Measurements from ENCODE around the gene PLB1. TPM values are rescaled to one million over a fixed set of nuclear protein-coding genes. Genes with fewer than 3 reads are reported as not detected.

PLB1 gene
- polyA plus RNA-seq, 1 experiment: 0.38 TPM

- CTCF ChIA-PET: no interaction called here
- TF ChIP-seq CTCF (IDR thresholded peaks at IDR 0.05; ENCODE audit: insufficient read depth, low read depth, low read length): no peak
- POLR2A ChIA-PET: no interaction called here
- Histone ChIP-seq H3K4me3 (ENCODE audit: low read depth, low read length) (no peak overlapping the region), H3K36me3 (ENCODE audit: control insufficient read depth, insufficient read depth, low read length) (no peaks in the 10 kb centered on the region), H3K27me3 (ENCODE audit: control insufficient read depth, insufficient read depth, low read length) (peaks cover 11% of the 10 kb centered on the region; the same call in 1 of the 2 replicates)
- no peak for DNase-seq (ENCODE audit: low read depth)
These were observed 11.0 kb upstream of the PLB1 start for GRCh38 chr2:28484835-28485234.

GRCh38 chr2:28486526-28486925, 9.3 kb upstream of the PLB1 start:
- ChIA-PET CTCF (interaction anchor here (0.6 kb wide), 1 partner anchor 732 kb away, joined by 3 read pairs; no protein-coding TSS in a partner anchor), POLR2A (no interaction called here)

GRCh38 chr2:28487258-28487657, 8.6 kb upstream of the PLB1 start:
- Histone ChIP-seq H3K36me3 (ENCODE audit: control insufficient read depth, insufficient read depth, low read length) (no peaks in the 10 kb centered on the region), H3K4me3 (ENCODE audit: low read depth, low read length) (no peak overlapping the region), H3K27me3 (ENCODE audit: control insufficient read depth, insufficient read depth, low read length) (peaks cover 18% of the 10 kb centered on the region)
- POLR2A ChIA-PET: no interaction called here
- no peak for TF ChIP-seq CTCF (IDR thresholded peaks at IDR 0.05; ENCODE audit: insufficient read depth, low read depth, low read length)
- DNase-seq (ENCODE audit: low read depth): no peak
- CTCF ChIA-PET: no interaction called here

More at GRCh38 chr2:28486526-28486925, 9.3 kb upstream of the PLB1 start:
- Histone ChIP-seq H3K4me3 (ENCODE audit: low read depth, low read length) (no peak overlapping the region), H3K27me3 (ENCODE audit: control insufficient read depth, insufficient read depth, low read length) (peaks cover 16% of the 10 kb centered on the region; the same call in 1 of the 2 replicates), H3K36me3 (ENCODE audit: control insufficient read depth, insufficient read depth, low read length) (no peaks in the 10 kb centered on the region)
- no peak for DNase-seq (ENCODE audit: low read depth)
- TF ChIP-seq CTCF (IDR thresholded peaks at IDR 0.05; ENCODE audit: insufficient read depth, low read depth, low read length): no peak

- no peak overlapping the region for H3K4me3 ChIP-seq (ENCODE audit: low read depth, low read length)
- POLR2A ChIA-PET: no interaction called here
- H3K27me3 ChIP-seq (ENCODE audit: control insufficient read depth, insufficient read depth, low read length): peaks cover 18% of the 10 kb centered on the region
- DNase-seq (ENCODE audit: low read depth): no peak
- CTCF ChIA-PET: no interaction called here
- TF ChIP-seq CTCF (IDR thresholded peaks at IDR 0.05; ENCODE audit: insufficient read depth, low read depth, low read length): no peak
- H3K36me3 ChIP-seq (ENCODE audit: control insufficient read depth, insufficient read depth, low read length): no peaks in the 10 kb centered on the region
These were observed 7.6 kb upstream of the PLB1 start for GRCh38 chr2:28488083-28488830.

- CTCF ChIA-PET: no interaction called here
- POLR2A ChIA-PET: no interaction called here
- DNase-seq (ENCODE audit: low read depth): no peak
- Histone ChIP-seq H3K27me3 (ENCODE audit: control insufficient read depth, insufficient read depth, low read length) (peaks cover 23% of the 10 kb centered on the region), H3K36me3 (ENCODE audit: control insufficient read depth, insufficient read depth, low read length) (no peaks in the 10 kb centered on the region), H3K4me3 (ENCODE audit: low read depth, low read length) (no peak overlapping the region)
- TF ChIP-seq CTCF (IDR thresholded peaks at IDR 0.05; ENCODE audit: insufficient read depth, low read depth, low read length): no peak
These were observed 6.8 kb upstream of the PLB1 start for GRCh38 chr2:28488858-28489575.
